Fibroblast of lung (primary cell): ENCODE results near the gene ATRX. TPM values are rescaled to one million over a fixed set of nuclear protein-coding genes. Genes with fewer than 3 reads are reported as not detected.
A peak's percentile ranks its signal among the peaks of the same experiment; 100 is the strongest.

Source experiments
- DNase-seq, 2 donors: peaks; one replicate each; pipeline versions ENCODE4 v3.0.0 to v3.0.0-alpha.2; 2010; ENCODE audit warnings: low read depth in 2 of 2
- H2AFZ ChIP-seq: 2 replicates; pipeline ENCODE4 v1.5.1; 2012; ENCODE audit warnings: low read length, control low read depth, inconsistent platforms
- H3K27ac ChIP-seq: 2 replicates; pipeline ENCODE4 v1.5.1; 2011; ENCODE audit warnings: low read length, control low read depth; ENCODE audit not compliant: insufficient read depth
- H3K27me3 ChIP-seq: 2 replicates; pipeline ENCODE4 v1.5.1; 2011; ENCODE audit warnings: mild to moderate bottlenecking, low read length; ENCODE audit not compliant: control insufficient read depth, insufficient read depth
- H3K36me3 ChIP-seq: 2 replicates; pipeline ENCODE4 v1.5.1; 2011; ENCODE audit warnings: low read length; ENCODE audit not compliant: control insufficient read depth, insufficient read depth
- H3K4me1 ChIP-seq: 2 replicates; pipeline ENCODE4 v1.5.1; 2011; ENCODE audit warnings: low read length; ENCODE audit not compliant: control insufficient read depth, insufficient read depth; ENCODE audit errors: extremely low read depth
- H3K4me2 ChIP-seq: 2 replicates; pipeline ENCODE4 v1.5.1; 2011; ENCODE audit warnings: low read length, control low read depth; ENCODE audit not compliant: insufficient read depth; ENCODE audit errors: extremely low read depth
- H3K4me3 ChIP-seq, 4 experiments: fragments of 200-600 bp in 1 of 4; sonication (generic) in 1 of 4; replicated peaks in 1 of 4; 2 replicates each; pipeline ENCODE4 v1.5.1; 2011 to 2016; ENCODE audit warnings: low read length in 4 of 4, low read depth in 3 of 4, mild to moderate bottlenecking in 3 of 4, control low read depth in 2 of 4, inconsistent platforms in 1 of 4, mixed read lengths in 1 of 4; ENCODE audit not compliant: insufficient read depth in 1 of 4; ENCODE audit errors: control extremely low read depth in 1 of 4
- H3K79me2 ChIP-seq: 2 replicates; pipeline ENCODE4 v1.5.1; 2012; ENCODE audit warnings: mild to moderate bottlenecking, low read length, inconsistent platforms; ENCODE audit not compliant: control insufficient read depth, insufficient read depth
- H3K9ac ChIP-seq: 2 replicates; pipeline ENCODE4 v1.5.1; 2011; ENCODE audit warnings: mild to moderate bottlenecking, low read length, control low read depth; ENCODE audit not compliant: insufficient read depth
- H3K9me3 ChIP-seq: 2 replicates; pipeline ENCODE4 v1.5.1; 2012; ENCODE audit warnings: low read depth, low read length; ENCODE audit not compliant: control insufficient read depth, insufficient read depth
- H4K20me1 ChIP-seq: 2 replicates; pipeline ENCODE4 v1.5.1; 2011; ENCODE audit warnings: low read length; ENCODE audit not compliant: control insufficient read depth, insufficient read depth; ENCODE audit errors: extremely low read depth
- CTCF ChIP-seq, 2 donors: IDR thresholded peaks in 1 of 2; conservative IDR thresholded peaks in 1 of 2; 1 replicate in 1 of 2; 2 replicates in 1 of 2; pipeline ENCODE4 v1.5.1; 2011 to 2012; ENCODE audit warnings: low read length in 2 of 2, control low read depth in 1 of 2, inconsistent platforms in 1 of 2, low read depth in 1 of 2, mild to moderate bottlenecking in 1 of 2
- EZH2 ChIP-seq: IDR thresholded peaks from 2 replicates; pipeline ENCODE4 v1.5.1; 2012; ENCODE audit warnings: low read length, control low read depth, mild to moderate bottlenecking; ENCODE audit errors: missing control alignments
- polyA plus RNA-seq, 2 donors: library from polyadenylated mRNA; depleted of rRNA in 1 of 2; stranded (reverse) in 1 of 2; unstranded in 1 of 2; fragments of >200 nt; gene quantifications; 2 replicates each; pipeline ENCODE4 v1.2.1, GENCODE V29; 2011 to 2012; ENCODE audit warnings: missing spikeins in 1 of 2
- total RNA-seq: library from RNA; depleted of rRNA; stranded (reverse); fragments of >200 nt; gene quantifications from 2 replicates; pipeline ENCODE4 v1.2.1, GENCODE V29; 2014

The ATRX gene
- total and polyA plus RNA-seq, 2 donors (not counting 1 experiment from before 2014, with no cell fraction given) = 52.6 to 100 TPM

GRCh38 chrX:77514177-77514576, 271.8 kb downstream of the ATRX start:
- TF ChIP-seq CTCF (conservative IDR thresholded peaks at IDR 0.05 in 1 of 2, IDR thresholded peaks at IDR 0.05 in 1 of 2; ENCODE audit: low read depth in 1 of 2, low read length in 2 of 2) (no peak), EZH2 (no peak)
- Histone ChIP-seq H3K4me2 (no peak overlapping the region), H3K4me1 (no peaks in the 10 kb centered on the region), H3K27ac (no peak overlapping the region), H3K9me3 (no peaks in the 10 kb centered on the region), H2AFZ (no peak overlapping the region), H3K27me3 (no peaks in the 10 kb centered on the region), H3K4me3 (no peak overlapping the region), H4K20me1 (no peaks in the 10 kb centered on the region), H3K79me2 (no peaks in the 10 kb centered on the region), H3K36me3 (no peaks in the 10 kb centered on the region), H3K9ac (no peak overlapping the region)
- no peak for DNase-seq

DNA sequence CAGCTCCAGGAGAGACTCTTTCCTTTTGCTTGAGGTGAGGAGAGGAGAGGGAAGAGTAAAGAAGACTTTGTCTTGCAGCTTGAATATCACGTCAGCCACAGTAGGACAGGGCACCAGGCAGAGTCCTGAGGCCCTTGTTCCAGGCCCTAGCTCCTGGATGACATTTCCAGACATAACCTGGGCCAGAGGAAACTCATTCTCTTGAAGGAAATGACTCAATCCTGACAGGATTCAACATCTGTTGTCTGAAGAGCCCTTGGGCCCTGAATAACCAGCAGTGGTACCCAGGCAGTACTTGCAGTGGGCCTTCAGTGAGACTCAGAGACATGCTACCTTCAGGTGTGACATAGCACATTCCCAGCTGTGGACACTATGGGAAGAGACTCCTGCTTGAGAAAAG, 276.0 kb downstream of the ATRX start:
- no peak for DNase-seq

DNA sequence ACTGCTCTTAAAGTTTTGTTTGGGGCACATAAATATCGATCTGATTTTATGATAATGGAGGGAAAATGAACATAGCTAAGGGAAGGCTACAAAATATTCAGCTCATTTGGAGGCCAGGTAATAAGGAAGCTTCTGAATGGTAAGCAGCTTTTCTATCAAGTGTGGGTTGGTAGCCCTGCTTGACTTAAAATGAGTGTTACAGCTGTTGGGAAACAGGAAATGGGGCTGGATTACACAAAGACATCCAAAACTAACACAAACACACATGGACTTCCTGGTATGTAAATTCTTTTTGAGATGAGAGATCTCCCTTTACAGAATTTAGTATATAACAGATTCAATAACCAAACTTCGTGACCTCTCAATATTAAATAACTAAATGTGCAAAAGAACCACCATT, 280.8 kb downstream of the ATRX start:
- H3K79me2 ChIP-seq = no peaks in the 10 kb centered on the region
- no peak overlapping the region for H3K4me3 ChIP-seq
- no peak overlapping the region for H2AFZ ChIP-seq
- TF ChIP-seq EZH2 = no peak
- TF ChIP-seq CTCF (conservative IDR thresholded peaks at IDR 0.05 in 1 of 2, IDR thresholded peaks at IDR 0.05 in 1 of 2; ENCODE audit: low read depth in 1 of 2, low read length in 2 of 2) = no peak
- peak; percentile 46 to 60 for DNase-seq
- no peaks in the 10 kb centered on the region for H4K20me1 ChIP-seq
- peaks cover 4% of the 10 kb centered on the region for H3K4me1 ChIP-seq
- H3K4me2 ChIP-seq = no peak overlapping the region
- H3K36me3 ChIP-seq = no peaks in the 10 kb centered on the region
- no peaks in the 10 kb centered on the region for H3K27me3 ChIP-seq
- H3K9ac ChIP-seq = no peak overlapping the region
- no peaks in the 10 kb centered on the region for H3K9me3 ChIP-seq
- H3K27ac ChIP-seq = no peak overlapping the region

More for the DNA sequence above, 276.0 kb downstream of the ATRX start:
- H3K36me3 ChIP-seq = no peaks in the 10 kb centered on the region
- no peaks in the 10 kb centered on the region for H4K20me1 ChIP-seq
- H3K4me1 ChIP-seq = peaks cover 3% of the 10 kb centered on the region
- no peak overlapping the region for H3K9ac ChIP-seq
- no peak overlapping the region for H3K4me3 ChIP-seq
- H2AFZ ChIP-seq = no peak overlapping the region
- no peak for TF ChIP-seq CTCF (conservative IDR thresholded peaks at IDR 0.05 in 1 of 2, IDR thresholded peaks at IDR 0.05 in 1 of 2; ENCODE audit: low read depth in 1 of 2, low read length in 2 of 2)
- no peak for TF ChIP-seq EZH2
- no peaks in the 10 kb centered on the region for H3K27me3 ChIP-seq
- H3K4me2 ChIP-seq = no peak overlapping the region
- no peak overlapping the region for H3K27ac ChIP-seq
- H3K79me2 ChIP-seq = no peaks in the 10 kb centered on the region
- H3K9me3 ChIP-seq = no peaks in the 10 kb centered on the region
